ENCODE data around the gene MYL3.

The MYL3 gene

DNA sequence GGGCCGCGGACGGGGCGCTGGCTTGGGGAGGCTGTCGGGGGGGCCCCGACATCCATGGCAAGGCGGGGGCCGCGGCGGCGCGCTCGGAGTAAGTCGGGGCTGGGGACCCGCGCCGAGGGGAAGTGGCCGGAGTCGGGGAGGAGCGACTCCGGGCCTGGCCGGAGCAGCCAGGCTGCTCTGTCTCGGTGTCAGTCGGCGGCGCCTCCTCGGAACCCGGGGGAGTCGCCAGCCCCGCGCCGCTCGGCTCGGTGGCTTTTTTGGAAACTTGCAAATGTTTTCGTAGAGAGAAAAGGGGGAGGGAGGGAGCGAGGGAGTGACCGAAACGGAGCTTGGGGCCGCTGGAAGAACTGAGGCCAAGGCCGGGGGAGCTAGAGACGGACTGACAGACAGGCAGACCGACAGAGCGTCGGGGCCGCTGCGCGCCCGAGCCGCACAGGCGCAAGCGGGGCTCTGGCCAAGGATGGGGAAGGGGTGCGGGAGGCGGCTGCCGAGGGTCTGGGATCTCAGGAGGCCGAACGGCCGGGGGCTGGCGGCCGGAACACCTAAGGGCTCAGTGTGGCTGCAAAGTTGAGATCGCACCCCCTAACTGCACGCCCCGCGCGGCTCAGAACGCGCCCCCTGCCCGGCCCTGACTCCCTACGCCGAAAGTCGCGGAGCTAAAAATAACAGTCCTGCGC lies 19.3 kb upstream of the MYL3 start:
- DNase-seq = peak; percentile 25

DNA sequence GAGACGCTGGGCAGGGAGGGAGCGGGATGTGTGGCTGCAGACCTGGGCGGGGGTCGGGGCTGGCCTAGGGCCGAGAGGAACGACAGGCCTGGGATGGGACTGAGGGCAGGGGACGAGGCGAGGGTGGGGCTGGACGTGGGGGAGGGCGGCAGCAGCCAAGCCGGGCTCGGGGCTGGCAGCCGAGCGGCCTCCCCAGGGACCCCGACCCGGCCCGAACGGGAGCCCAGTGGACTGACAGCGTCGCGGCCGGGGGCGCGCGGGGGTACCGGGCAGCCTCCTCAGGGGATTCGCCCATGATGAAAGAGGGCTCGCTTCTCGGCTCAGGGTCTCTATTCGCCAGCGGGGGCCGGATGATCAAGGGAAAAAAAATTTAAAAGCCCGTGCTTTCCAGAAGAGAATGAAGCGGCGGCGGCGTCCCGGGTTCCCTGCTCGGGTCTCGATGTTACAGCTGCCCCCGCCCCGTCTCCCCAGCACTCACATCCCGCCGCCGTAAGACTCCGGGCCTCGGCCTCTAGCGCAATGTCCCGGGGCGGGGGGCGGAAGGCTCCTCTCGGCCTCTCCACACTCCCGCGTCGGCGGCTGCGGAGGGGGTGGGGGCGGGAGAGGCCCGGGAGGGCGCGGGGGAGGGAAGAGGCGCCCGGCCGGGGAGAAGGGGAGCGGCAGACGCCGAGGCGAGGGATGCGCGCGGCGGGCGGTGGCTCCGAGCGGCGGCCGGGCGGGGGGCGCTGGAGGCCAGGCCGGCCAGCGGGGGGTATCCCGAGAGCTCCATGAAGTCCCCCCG lies 18.5 kb upstream of the MYL3 start:
- no peak for DNase-seq

DNA sequence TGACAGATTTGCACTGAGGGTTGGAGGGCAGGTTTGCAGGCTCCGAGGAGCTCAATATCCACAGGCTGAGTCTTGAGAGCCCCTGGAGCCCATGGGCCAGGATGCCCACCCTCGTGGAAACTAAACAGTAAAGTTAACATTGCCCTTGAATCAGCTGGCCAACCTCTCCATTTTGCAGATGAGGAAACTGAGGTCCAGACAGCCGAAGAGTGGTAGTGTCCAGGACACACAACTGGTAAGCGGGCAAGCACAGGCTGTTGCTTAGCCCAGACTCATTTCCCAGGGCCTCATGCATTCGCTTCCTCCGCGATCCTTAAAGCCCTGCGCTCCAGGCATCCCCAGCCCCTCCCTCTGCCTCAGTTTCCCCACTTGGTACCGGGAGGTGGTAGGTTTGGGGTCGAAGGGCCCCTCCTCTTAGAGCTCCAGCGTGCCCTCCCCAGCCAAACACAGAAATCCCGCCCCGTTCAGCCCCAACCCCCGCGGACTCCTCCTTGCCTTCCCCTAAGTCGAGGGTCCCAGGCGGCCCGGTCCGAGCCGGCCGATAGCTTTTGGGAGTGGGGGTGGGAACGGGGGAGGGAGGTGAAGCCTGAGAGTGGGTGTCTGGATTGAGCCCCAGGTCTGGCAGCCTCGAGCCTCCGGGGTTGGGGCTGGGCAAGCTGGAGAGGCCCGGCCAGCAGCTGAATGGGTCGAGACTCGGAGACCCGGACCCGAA lies 17.8 kb upstream of the MYL3 start:
- DNase-seq = no peak

GRCh38 chr3:46878781-46879436 lies 15.7 kb upstream of the MYL3 start:
- DNase-seq = no peak

- no peak for DNase-seq
Measured at GRCh38 chr3:46877406-46878125, 14.3 kb upstream of the MYL3 start, which contains the start of gene PTH1R. TSS of gene PTH1R (plus strand) at chr3:46877721. CDS start at chr3:46883560, 5,839 bp downstream.

- DNase-seq = no peak
Measured at GRCh38 chr3:46876313-46877300, 13.4 kb upstream of the MYL3 start.

GRCh38 chr3:46875560-46875959 lies 12.3 kb upstream of the MYL3 start:
- no peak for DNase-seq

DNA sequence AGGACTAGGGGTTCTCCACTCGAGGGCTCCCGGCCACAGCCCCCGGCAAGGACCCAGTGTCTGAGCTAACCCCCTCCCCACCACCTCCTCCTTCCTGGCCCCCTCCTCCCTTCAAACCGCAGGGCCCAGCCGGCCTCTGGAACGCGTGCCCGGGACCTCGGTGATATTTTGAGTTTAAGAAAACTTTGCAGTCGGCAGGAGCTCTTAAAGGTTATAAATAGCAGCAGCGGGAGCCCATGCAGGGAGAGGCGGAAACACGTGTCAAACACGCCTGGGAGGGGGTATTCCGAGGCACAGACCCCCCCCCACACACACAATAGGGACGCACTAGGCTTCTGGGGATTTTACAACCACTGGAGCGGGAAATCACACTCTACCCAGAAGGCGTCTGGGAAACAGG lies 11.2 kb upstream of the MYL3 start:
- DNase-seq = no peak

DNA sequence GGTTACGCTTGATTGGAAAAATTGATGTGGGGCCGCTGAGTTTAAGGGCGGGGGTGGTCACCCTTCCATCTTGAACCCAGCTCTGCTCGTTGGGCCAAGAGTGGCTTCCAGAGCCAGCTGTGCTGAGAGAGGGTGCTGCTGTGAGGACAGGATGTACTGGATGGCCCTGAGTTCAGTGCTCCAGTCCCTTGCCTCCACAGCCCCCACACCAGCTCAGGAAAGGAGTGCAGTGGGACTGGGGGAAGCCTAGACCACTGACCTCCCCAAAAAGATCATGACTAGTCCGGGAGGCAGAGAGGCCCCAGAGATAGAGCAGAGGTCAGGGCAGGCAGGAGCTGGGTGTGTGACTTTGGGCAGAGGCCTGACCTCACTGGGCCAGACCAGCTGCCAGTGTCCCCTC lies 10.3 kb upstream of the MYL3 start:
- no peak for DNase-seq

DNA sequence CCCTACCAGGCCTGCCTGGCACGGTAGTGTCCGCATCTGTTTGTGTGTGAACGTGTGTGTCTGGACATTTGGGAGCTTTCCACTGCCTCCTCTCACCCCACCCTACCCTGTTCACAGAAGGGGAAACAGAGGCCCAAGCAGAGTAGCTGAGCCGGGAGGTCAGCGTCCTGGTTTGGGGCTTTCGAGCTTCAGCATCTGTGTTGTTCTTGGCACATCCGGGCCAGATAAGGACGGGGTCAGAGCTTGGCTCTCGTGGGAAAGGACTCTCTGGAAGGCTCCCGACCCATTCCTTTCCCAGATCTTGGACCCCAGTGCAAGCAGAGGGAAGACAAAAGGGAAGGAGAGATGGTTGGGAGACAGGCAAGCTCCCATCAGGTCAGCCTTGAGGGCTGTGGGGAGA lies 8.0 kb upstream of the MYL3 start:
- DNase-seq = no peak

DNA sequence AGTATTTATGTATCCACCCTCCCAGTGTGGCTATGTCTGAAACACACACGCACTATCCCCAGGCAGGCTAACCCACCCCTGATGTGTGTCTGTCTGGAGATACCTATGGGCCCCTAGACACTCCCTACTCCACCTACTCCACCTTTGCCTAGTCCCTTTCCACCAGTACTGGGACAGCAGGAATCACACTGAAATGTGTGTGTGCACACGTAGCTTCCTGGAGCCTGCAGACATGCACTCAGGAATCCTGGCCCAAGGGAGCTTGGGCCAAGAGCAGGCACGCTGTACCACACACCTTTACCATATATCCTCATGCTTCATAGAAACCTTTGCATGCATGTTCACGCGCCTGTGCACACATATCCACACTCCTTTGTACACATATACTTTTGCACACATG lies 7.4 kb upstream of the MYL3 start:
- DNase-seq = no peak

- no peak for DNase-seq
Measured at GRCh38 chr3:46869440-46869839, 6.2 kb upstream of the MYL3 start.

GRCh38 chr3:46868948-46869347 lies 5.7 kb upstream of the MYL3 start:
- no peak for DNase-seq

DNA sequence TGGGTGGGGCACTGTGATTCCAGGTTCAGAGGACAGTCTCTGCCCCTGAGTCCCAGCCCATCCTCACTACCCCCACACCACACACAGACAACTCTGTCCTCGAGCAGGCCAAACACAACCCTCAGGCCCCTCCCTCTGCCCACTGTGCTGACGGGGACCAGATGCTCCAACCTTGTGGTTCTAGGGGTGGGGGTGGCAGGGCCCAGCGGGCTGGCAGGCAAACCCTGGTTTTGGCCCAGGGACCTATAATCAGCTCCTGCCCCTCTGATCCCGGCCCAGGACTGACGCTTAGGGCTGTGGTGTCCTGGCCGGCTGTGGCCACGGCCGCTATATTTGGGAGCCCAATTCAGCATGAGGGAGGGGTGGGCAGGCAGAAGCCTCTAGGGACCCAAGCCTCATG lies 5.0 kb upstream of the MYL3 start:
- DNase-seq = no peak

DNA sequence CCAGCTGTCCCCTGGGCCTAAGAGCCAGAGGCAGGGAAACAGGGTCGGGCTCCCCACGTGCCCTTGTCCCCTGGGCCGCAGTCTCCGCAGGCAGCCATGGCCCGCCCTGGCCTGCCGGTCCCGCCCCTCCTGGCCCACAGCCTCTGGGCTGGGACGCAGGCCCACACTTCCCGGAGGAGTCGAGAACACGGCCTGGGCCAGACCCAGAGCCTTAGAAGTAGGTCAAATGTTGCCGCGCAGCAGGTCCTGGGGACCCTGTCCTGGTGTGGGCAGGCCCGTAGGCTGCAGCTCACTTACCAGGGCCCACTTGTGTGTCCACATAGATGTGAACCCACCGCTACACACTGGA lies 4.3 kb upstream of the MYL3 start:
- no peak for DNase-seq

GRCh38 chr3:46866720-46867549 lies 3.7 kb upstream of the MYL3 start:
- DNase-seq = peak; percentile 83

- no peak for DNase-seq
Measured at GRCh38 chr3:46866032-46866595, 2.9 kb upstream of the MYL3 start.

GRCh38 chr3:46865546-46865945 lies 2.3 kb upstream of the MYL3 start:
- DNase-seq = no peak

GRCh38 chr3:46865031-46865507 lies 1.8 kb upstream of the MYL3 start:
- DNase-seq = peak; percentile 44

All from suppressor macrophage treated with lipopolysaccharide for 4 hours (primary cell).